Effector memory CD8-positive, alpha-beta T cell (primary cell): ENCODE data around the gene PHF20.
"Not testable (repeated sequence)": the region's sequence is repeated elsewhere in the genome, so short reads cannot be mapped to it uniquely, and the experiment has no call there.

Experiments
- ATAC-seq: fragments of 150-1000 bp; cut with Tn5 transposase; replicated peaks from 2 replicates; pipeline ENCODE4 v1.10.0; 2021; ENCODE audit warnings: mild to moderate bottlenecking, moderate library complexity
- DNase-seq, 3 experiments: peaks; one replicate each; pipeline ENCODE4 v3.0.0; 2021
- H3K27ac Mint-ChIP-seq, 2 donors: one replicate each; pipeline ENCODE4 v1.8.0; 2022; ENCODE audit warnings: mild to moderate bottlenecking in 2 of 2, mixed read lengths in 2 of 2, moderate library complexity in 2 of 2
- H3K27me3 Mint-ChIP-seq, 2 donors: one replicate each; pipeline ENCODE4 v1.8.0; 2022; ENCODE audit warnings: mixed read lengths in 2 of 2
- H3K36me3 Mint-ChIP-seq: one replicate; pipeline ENCODE4 v1.8.0; 2022; ENCODE audit warnings: mild to moderate bottlenecking, moderate library complexity, mixed read lengths; ENCODE audit not compliant: insufficient read depth
- H3K4me1 Mint-ChIP-seq, 2 donors: one replicate each; pipeline ENCODE4 v1.8.0; 2022; ENCODE audit warnings: low read depth in 2 of 2, mixed read lengths in 2 of 2
- H3K4me3 Mint-ChIP-seq, 2 donors: one replicate each; pipeline ENCODE4 v1.8.0; 2022; ENCODE audit warnings: mild to moderate bottlenecking in 2 of 2, mixed read lengths in 2 of 2, moderate library complexity in 2 of 2
- H3K9me3 Mint-ChIP-seq, 2 donors: one replicate each; pipeline ENCODE4 v1.8.0; 2022; ENCODE audit warnings: mixed read lengths in 2 of 2
- total RNA-seq, 9 experiments: gene quantifications; one replicate each; lab custom pipeline; 2026; lab: John Stamatoyannopoulos, UW

Gene PHF20
- 68.6 to 136 (median 118) reads per million in 9 experiments for total RNA-seq

DNA sequence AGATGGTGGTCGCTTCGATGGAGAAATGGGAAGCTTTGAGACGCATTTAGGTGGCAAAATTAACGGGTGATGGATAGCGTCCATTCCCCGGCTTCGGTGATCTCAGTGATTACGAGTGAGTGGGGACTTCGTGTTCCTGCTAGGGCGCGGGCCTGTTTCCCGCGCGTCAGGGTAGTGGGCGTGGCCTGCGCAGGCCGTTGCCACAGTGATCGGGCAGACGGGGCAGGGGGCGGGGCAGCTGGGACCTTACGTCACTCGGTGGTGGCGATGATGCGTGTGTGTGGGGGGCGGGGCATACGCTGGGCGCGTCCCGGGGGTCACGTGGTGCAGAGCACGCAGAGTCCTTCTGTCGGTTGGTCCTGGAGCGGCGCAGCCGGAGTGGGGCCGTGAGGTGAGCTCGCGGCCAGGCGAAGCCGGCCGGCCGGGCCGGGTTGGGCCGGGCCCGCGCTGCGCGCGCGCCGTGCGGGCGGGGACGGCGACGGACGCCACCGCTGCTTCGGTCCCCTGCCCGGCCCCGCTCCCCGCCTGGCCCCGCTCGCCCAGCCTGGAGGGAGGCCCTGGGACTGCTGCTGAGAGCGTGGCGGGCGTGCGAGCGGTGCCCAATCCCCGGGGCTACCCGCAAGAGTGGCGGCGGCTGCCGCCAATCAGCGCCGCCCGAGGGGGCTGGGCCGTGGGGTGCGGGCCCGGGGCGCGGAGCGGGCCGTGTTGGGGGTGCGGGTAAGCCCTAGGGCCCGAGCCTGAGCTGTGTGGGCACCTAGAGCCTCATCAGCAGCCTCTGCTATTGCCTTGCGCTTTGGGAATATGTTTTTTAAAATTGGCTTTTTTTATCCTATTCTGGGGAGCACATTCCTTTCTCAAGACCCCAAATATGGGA lies at the start of gene PHF20:
Gene PHF20, plus strand, starts transcription at position 327 of the 874 bp plus-strand sequence. CDS start 29,508 bp downstream, outside the sequence.
- peaks cover 58 to 62% of the 10 kb centered on the region in 2 donors for H3K4me1 Mint-ChIP-seq
- H3K9me3 Mint-ChIP-seq: no peaks in the 10 kb centered on the region
- H3K4me3 Mint-ChIP-seq: peak within 1 kb of the TSS; percentile 89
- peak within 1 kb of the TSS; percentile 97 to 100 for H3K27ac Mint-ChIP-seq
- ATAC-seq (peak; percentile 79), DNase-seq (peak; percentile 99 to 100 (median 99))
- H3K27me3 Mint-ChIP-seq: no peaks in the 10 kb centered on the region
- H3K36me3 Mint-ChIP-seq: peaks cover 57% of the 10 kb centered on the region

- Mint-ChIP-seq H3K4me1 (peaks cover 23 to 39% of the 10 kb centered on the region in 2 donors), H3K36me3 (peaks cover 100% of the 10 kb centered on the region), H3K27ac (peak overlapping the region; percentile 63 to 88), H3K4me3 (peak overlapping the region in 1 of 2 donors; percentile 54)
- not testable (repeated sequence) for DNase-seq, H3K9me3 Mint-ChIP-seq, H3K27me3 Mint-ChIP-seq
- peak; percentile 23 for ATAC-seq
Measured at GRCh38 chr20:35723275-35723639, 48.6 kb upstream of the PHF20 start.

GRCh38 chr20:35723652-35724320 lies 48.0 kb upstream of the PHF20 start:
- not testable (repeated sequence) for ATAC-seq, DNase-seq, H3K9me3 Mint-ChIP-seq, H3K27me3 Mint-ChIP-seq
- peak overlapping the region in 1 of 2 donors; percentile 54 for H3K4me3 Mint-ChIP-seq
- H3K36me3 Mint-ChIP-seq: peaks cover 100% of the 10 kb centered on the region
- H3K27ac Mint-ChIP-seq: peak overlapping the region; percentile 46 to 88
- peaks cover 23 to 38% of the 10 kb centered on the region in 2 donors for H3K4me1 Mint-ChIP-seq

GRCh38 chr20:35724321-35725230 lies 47.2 kb upstream of the PHF20 start:
- Mint-ChIP-seq H3K9me3 (no peaks in the 10 kb centered on the region), H3K4me3 (no peak overlapping the region), H3K27ac (peak overlapping the region; percentile 46 to 69), H3K4me1 (peaks cover 23 to 39% of the 10 kb centered on the region in 2 donors), H3K36me3 (peaks cover 100% of the 10 kb centered on the region), H3K27me3 (no peaks in the 10 kb centered on the region)
- DNase-seq (no peak), ATAC-seq (no peak)

DNA sequence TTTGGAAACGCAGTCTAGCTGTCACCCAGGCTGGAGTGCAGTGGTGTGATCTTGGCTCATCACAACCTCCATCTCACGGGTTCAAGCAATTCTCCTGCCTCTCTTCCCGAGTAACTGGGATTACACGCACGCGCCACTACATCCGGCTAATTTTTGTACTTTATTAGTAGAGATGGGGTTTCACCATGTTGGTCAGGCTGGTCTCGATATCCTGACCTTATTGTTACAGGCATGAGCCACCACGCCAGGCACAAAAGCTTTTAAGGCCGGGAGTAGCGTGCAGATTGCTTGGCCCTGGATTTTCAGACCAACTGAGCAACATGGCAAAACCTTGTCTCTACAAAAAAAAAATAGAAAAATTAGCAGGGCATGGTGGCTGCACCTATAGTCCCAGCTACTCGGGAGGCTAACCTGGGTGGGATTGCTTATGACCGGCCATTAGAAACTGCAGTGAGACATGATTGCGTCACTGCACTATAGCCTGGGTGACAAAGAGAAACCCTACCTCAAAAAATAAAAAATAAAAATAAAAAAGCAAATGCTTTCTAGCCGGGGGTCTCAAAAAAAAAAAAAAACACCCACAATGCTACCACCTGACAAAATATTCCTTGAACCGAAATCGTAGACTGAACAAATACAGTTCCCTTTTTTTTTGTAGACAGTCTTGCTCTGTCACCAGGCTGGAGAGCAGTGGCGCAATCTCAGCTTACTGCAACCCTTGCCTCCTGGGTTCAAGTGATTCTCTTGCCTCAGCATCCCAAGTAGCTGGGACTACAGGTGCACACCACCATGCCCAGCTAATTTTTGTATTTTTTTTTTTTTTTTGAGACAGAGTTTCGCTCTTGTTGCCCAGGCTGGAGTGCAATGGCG lies 44.7 kb upstream of the PHF20 start:
- peak overlapping the region in 1 of 2 donors; percentile 85 for H3K27ac Mint-ChIP-seq
- H3K27me3 Mint-ChIP-seq: no peaks in the 10 kb centered on the region
- no peak for ATAC-seq
- peaks cover 25 to 35% of the 10 kb centered on the region in 2 donors for H3K4me1 Mint-ChIP-seq
- peaks cover 100% of the 10 kb centered on the region for H3K36me3 Mint-ChIP-seq
- H3K4me3 Mint-ChIP-seq: no peak overlapping the region
- DNase-seq: no peak
- no peaks in the 10 kb centered on the region for H3K9me3 Mint-ChIP-seq

DNA sequence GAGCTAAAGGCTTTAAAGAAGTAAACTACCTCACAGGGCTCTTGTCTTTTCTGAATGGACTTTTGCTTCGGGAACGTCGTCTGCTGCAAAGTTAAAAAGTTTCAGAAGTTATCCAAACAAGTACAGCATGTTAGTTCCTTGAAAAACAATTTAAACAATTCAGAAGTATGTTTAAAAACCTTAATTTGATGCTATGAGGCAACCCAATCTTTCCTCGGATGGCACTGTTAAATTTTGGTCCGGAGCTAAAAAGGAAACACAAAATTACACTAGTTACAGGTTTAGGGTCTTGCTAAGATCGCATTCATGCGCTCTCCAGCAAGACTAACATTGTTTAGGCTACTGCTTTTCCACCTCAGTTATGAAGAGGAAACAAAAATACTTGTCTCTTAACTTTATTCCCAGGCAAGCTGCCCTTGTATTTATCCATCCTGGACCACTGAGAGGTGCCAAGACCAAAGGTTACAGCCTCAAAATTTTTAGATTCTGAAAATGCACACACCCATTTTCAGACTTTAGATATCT lies 42.5 kb upstream of the PHF20 start:
- no peak for ATAC-seq
- Mint-ChIP-seq H3K4me1 (peaks cover 34 to 47% of the 10 kb centered on the region in 2 donors), H3K27ac (peak overlapping the region in 1 of 2 donors; percentile 20), H3K9me3 (no peaks in the 10 kb centered on the region), H3K4me3 (peak overlapping the region in 1 of 2 donors; percentile 39), H3K27me3 (no peaks in the 10 kb centered on the region), H3K36me3 (peaks cover 100% of the 10 kb centered on the region)
- DNase-seq: no peak

GRCh38 chr20:35729836-35730582 lies 41.8 kb upstream of the PHF20 start:
- ATAC-seq (no peak), DNase-seq (no peak)
- peak overlapping the region; percentile 39 to 40 for H3K4me3 Mint-ChIP-seq
- peak overlapping the region; percentile 20 to 44 for H3K27ac Mint-ChIP-seq
- peaks cover 33 to 47% of the 10 kb centered on the region in 2 donors for H3K4me1 Mint-ChIP-seq
- no peaks in the 10 kb centered on the region for H3K9me3 Mint-ChIP-seq
- no peaks in the 10 kb centered on the region for H3K27me3 Mint-ChIP-seq
- peaks cover 100% of the 10 kb centered on the region for H3K36me3 Mint-ChIP-seq

DNA sequence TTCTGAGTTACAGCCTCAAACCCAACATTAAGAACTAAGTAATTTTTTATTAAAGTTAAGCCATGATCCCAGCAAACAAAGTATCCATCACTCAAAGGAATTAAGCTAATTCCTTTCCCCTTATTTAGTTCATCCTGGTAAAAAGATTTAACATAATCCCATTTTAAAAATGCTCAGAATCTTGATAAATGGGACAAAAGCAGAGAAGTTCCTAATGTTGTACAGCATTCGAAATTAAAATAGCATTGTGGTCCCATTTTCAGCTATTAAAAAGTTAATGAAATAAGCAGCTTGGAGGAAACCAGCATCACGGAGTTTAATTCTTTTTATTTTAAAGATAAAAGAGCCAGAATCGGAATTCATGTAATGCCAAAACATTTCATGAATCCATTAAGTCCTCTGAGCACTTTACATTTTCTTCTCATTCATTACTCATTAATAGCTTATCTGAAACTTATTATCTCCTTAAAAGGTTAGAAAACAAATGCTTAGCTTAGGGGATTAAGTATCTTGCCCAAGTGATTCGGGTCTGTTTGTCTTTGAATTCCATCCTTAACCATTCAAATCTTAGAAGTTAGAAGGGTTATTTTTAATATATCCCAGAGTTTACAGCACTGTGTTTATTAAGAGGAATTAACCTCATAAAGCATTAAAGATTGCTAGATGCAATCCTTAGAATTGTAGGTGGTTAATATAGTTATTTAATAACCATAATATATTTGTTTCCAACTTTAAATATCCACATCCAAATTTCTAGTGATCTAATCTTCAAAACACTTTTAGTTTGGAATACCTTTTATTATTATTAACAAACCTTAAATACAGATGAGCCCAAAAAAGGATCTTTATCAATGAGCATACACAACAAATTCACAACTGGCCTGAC lies 41.0 kb upstream of the PHF20 start:
- Mint-ChIP-seq H3K27ac (peak overlapping the region; percentile 20 to 44), H3K4me3 (peak overlapping the region; percentile 39 to 40)

GRCh38 chr20:35731469-35731788 lies 40.4 kb upstream of the PHF20 start:
- ATAC-seq: no peak
- Mint-ChIP-seq H3K27ac (peak overlapping the region in 1 of 2 donors; percentile 14), H3K4me3 (peak overlapping the region in 1 of 2 donors; percentile 39), H3K4me1 (peaks cover 33 to 52% of the 10 kb centered on the region in 2 donors), H3K27me3 (no peaks in the 10 kb centered on the region), H3K36me3 (peaks cover 100% of the 10 kb centered on the region), H3K9me3 (no peaks in the 10 kb centered on the region)
- DNase-seq: no peak

More for the DNA sequence above, 41.0 kb upstream of the PHF20 start:
- H3K36me3 Mint-ChIP-seq: peaks cover 100% of the 10 kb centered on the region
- DNase-seq (no peak), ATAC-seq (no peak)
- H3K9me3 Mint-ChIP-seq: no peaks in the 10 kb centered on the region
- no peaks in the 10 kb centered on the region for H3K27me3 Mint-ChIP-seq
- H3K4me1 Mint-ChIP-seq: peaks cover 32 to 46% of the 10 kb centered on the region in 2 donors

GRCh38 chr20:35731862-35732643 lies 39.8 kb upstream of the PHF20 start:
- H3K4me3 Mint-ChIP-seq: peak overlapping the region; percentile 5 to 76
- no peaks in the 10 kb centered on the region for H3K9me3 Mint-ChIP-seq
- H3K27me3 Mint-ChIP-seq: no peaks in the 10 kb centered on the region
- DNase-seq (no peak), ATAC-seq (no peak)
- peaks cover 32 to 47% of the 10 kb centered on the region in 2 donors for H3K4me1 Mint-ChIP-seq
- peaks cover 100% of the 10 kb centered on the region for H3K36me3 Mint-ChIP-seq
- H3K27ac Mint-ChIP-seq: peak overlapping the region; percentile 14 to 30
